Right atrium auricular region (tissue), 2 donors: ENCODE measurements around the gene MYBPC2. TPM values are rescaled to one million over a fixed set of nuclear protein-coding genes. Genes with fewer than 3 reads are reported as not detected.
A peak's percentile ranks its signal among the peaks of the same experiment; 100 is the strongest.

Source experiments
- DNase-seq: peaks from one replicate; pipeline ENCODE4 v3.0.0-alpha.2; 2019; ENCODE audit warnings: low spot score
- H3K27ac ChIP-seq, 2 donors: fragments of 200-600 bp; sonication (generic); 1 replicate in 1 of 2; 2 replicates in 1 of 2; pipeline ENCODE4 v1.5.1; 2016 to 2019
- H3K27me3 ChIP-seq, 2 donors: fragments of 200-600 bp; sonication (generic); one replicate each; pipeline versions ENCODE4 v1.5.1 to v1.6.0; 2017 to 2019
- H3K36me3 ChIP-seq: fragments of 200-600 bp; sonication (generic); one replicate; pipeline ENCODE4 v1.5.1; 2016
- H3K4me1 ChIP-seq, 2 donors: fragments of 200-600 bp; sonication (generic); one replicate each; pipeline versions ENCODE4 v1.5.1 to v1.6.0; 2017 to 2019
- H3K4me3 ChIP-seq, 2 donors: fragments of 200-600 bp; sonication (generic); 1 replicate in 1 of 2; 2 replicates in 1 of 2; pipeline ENCODE4 v1.5.1; 2017 to 2019; ENCODE audit warnings: mild to moderate bottlenecking in 1 of 2, moderate library complexity in 1 of 2
- H3K9me3 ChIP-seq, 2 donors: fragments of 200-600 bp; sonication (generic); one replicate each; pipeline ENCODE4 v1.5.1; 2019
- total RNA-seq, 2 donors: library from RNA; depleted of rRNA; stranded (reverse); fragments of >200 nt; gene quantifications; one replicate each; pipeline ENCODE4 v1.1.0, GENCODE V29; 2016
- TF ChIP-seq, protein P1 (sequence below), 2 donors: fragments of 200-600 bp; sonication (generic); IDR thresholded peaks; one replicate each; pipeline ENCODE4 v1.5.1; 2019; ENCODE audit warnings: antibody characterized with exemption in 2 of 2

Gene MYBPC2
- total RNA-seq, 2 donors from 2014 or later = not detected

DNA sequence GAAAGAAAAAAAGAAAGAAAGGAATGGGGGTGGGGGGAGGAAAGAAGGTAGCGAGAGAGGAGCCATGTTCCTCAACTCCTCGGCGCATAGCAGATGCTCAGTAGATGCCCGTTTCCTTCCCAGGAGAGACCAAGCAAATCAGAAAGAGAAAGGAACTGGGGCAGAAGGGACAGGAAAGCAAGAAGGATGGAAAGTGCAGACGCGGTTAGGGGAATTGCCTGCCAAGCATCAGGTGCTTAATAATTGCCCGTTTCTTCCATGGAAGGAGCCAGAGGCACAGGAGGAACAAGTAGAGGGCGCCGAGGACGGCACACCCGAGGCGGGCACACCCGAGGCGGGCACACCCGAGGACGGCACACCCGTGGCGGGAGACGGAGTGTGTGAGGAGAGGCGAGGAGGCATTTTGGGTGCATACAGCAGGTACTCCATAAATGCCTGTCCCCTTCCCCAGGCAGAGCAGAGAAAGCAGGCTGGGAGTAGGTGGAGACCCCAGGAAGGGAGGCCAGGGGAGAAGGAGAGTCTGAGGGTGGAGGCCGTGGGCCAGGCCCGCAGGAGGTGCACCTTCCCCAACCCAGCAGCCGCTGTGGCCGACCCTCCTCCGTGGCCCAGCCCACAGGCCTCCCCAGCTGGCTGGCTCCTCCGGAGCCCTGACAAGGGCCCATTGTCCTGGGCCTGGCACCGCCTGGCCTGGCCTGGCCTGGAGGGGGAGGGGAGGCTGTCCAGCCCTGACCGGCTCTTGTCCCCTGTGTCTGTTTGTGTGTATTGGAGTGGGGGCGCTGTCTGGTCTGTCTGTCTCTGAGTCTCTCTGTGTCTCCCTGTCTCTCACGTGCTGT is 63.7 kb downstream of the MYBPC2 start:
- peak overlapping the region in 1 of 2 donors; percentile 53 for H3K4me3 ChIP-seq
- no peaks in the 10 kb centered on the region for H3K27me3 ChIP-seq
- peaks cover 0 to 9% of the 10 kb centered on the region in 2 donors for H3K4me1 ChIP-seq
- TF ChIP-seq, protein P1, sequence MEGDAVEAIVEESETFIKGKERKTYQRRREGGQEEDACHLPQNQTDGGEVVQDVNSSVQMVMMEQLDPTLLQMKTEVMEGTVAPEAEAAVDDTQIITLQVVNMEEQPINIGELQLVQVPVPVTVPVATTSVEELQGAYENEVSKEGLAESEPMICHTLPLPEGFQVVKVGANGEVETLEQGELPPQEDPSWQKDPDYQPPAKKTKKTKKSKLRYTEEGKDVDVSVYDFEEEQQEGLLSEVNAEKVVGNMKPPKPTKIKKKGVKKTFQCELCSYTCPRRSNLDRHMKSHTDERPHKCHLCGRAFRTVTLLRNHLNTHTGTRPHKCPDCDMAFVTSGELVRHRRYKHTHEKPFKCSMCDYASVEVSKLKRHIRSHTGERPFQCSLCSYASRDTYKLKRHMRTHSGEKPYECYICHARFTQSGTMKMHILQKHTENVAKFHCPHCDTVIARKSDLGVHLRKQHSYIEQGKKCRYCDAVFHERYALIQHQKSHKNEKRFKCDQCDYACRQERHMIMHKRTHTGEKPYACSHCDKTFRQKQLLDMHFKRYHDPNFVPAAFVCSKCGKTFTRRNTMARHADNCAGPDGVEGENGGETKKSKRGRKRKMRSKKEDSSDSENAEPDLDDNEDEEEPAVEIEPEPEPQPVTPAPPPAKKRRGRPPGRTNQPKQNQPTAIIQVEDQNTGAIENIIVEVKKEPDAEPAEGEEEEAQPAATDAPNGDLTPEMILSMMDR (IDR thresholded peaks at IDR 0.05) = peak in 1 of 2 donors; percentile 17
- peak overlapping the region; percentile 87 to 94 for H3K27ac ChIP-seq
- DNase-seq = no peak
- no peaks in the 10 kb centered on the region for H3K36me3 ChIP-seq
- H3K9me3 ChIP-seq = no peaks in the 10 kb centered on the region

DNA sequence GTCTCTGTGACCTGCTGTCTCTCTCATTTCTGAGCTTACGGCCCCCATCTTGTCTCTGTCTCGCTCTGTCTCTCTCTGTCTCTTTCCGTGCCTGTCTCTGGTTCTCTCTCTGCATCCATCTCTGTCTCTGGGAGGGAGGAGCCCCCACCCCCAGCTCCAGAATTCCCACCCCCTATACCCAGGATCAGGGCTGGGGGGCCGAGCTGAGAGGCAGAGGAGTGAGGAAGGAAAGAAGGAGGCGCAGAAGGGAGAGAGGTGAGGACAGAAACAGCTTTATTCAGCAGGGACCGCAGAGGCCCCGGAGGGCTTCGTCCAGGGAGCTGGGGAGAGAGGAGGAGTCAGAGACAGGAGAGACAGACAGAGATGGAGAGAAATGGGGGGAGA is 64.3 kb downstream of the MYBPC2 start:
- peak overlapping the region; percentile 53 to 60 for H3K4me3 ChIP-seq
- peak overlapping the region; percentile 87 to 94 for H3K27ac ChIP-seq
- H3K4me1 ChIP-seq = peaks cover 0 to 3% of the 10 kb centered on the region in 2 donors
- H3K36me3 ChIP-seq = no peaks in the 10 kb centered on the region
- TF ChIP-seq, protein P1 (IDR thresholded peaks at IDR 0.05) = no peak
- no peaks in the 10 kb centered on the region for H3K27me3 ChIP-seq
- H3K9me3 ChIP-seq = no peaks in the 10 kb centered on the region
- DNase-seq = no peak

DNA sequence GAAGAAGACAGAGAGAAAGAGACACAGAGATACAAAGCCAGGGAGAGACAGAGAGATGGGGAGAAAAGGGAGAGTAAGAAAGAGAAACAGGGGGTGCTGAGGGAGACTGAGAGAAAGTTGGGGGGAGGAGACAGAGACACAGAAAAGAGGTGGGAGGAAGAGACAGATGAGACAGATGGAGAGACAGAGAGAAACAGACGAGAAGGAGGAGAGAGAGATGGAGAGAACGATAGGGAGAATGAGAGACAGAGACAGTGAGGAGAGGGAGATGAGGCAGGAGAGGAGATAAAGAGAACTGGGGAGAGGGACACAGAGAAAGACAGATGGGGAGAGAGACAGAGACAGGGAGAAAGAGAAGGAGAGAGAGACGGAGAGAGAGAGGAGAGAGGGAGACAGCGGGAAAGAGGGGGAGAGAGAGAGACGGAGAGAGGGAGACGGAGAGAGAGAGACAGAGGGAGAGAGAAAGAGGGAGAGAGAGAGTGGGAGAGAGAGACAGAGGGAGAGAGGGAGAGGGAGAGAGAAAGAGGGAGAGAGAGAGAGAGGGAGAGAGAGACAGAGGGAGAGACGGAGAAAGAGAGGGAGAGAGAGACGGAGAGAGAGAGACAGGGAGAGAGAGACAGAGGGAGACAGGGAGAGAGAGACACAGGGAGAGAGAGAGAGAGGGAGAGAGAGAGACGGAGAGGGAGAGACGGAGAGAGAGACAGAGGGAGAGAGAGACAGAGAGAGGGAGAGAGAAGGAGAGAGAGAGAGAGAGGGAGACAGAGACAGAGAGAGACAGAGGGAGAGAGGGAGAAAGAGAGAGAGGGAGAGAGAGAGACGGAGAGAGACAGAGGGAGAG is 65.7 kb downstream of the MYBPC2 start:
- no peak for DNase-seq
- Histone ChIP-seq H3K27me3 (no peaks in the 10 kb centered on the region), H3K9me3 (no peaks in the 10 kb centered on the region), H3K4me1 (no peaks in the 10 kb centered on the region), H3K4me3 (peak overlapping the region; percentile 53 to 60), H3K36me3 (no peaks in the 10 kb centered on the region), H3K27ac (peak overlapping the region; percentile 87 to 94)
- TF ChIP-seq, protein P1 (IDR thresholded peaks at IDR 0.05) = peak in 1 of 2 donors; percentile 67

DNA sequence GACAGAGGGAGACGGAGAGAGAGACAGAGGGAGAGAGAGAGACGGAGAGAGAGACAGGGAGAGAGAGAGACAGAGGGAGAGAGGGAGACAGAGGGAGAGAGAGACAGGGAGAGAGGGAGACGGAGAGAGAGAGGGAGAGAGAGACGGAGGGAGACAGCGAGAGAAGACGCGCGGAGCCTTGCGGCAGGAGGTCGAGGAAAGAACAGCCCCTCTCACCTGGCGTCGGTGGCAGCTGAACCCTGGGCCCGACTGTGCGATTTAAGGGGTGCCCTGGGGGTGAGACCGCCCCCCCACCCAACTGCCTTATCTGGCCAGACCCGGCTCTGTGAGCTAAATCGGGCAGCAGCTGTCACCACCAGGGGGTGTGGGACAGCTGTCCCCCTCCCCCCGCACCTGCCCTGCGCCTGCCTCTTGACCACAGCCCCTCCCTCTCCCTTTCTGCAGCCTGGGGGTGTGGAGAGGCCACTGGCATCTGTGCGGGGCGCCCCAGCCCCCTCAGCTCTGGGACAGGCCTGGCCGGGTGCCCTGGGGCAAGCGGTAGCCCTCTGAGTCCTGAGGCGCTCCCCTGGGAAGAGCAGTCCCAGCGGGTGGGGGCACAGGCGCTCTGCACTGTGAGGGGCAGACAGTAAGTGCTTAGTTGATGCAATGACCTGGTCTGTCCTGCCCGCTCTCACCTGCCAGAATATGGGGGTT is 67.5 kb downstream of the MYBPC2 start:
- H3K27ac ChIP-seq = peak overlapping the region; percentile 87 to 94
- no peak for DNase-seq

DNA sequence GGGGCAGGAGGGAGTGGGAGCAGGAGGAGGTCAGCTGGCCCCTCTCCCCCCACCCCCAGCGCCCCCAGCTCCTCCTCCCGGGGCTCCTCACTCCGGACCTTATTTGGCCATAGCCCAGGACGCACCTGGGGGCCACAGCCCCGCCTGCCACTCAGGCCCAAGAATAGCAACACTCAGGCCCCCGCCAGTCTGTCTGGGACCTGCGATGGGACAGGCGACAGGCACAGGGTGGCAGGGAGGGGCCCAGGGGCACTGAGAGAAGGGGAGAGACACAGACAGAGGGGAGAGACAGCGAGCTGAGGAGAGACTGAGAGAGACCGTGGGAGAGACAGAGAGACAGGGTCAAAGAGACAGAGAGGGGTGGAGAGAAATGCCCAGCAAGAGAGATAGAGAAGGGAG is 68.1 kb downstream of the MYBPC2 start:
- Histone ChIP-seq H3K36me3 (no peaks in the 10 kb centered on the region), H3K4me1 (no peaks in the 10 kb centered on the region), H3K27ac (peak overlapping the region; percentile 87 to 94), H3K27me3 (no peaks in the 10 kb centered on the region), H3K9me3 (no peaks in the 10 kb centered on the region), H3K4me3 (peak overlapping the region; percentile 53 to 60)
- no peak for DNase-seq
- TF ChIP-seq, protein P1 (IDR thresholded peaks at IDR 0.05) = no peak

More for the DNA sequence above, 67.5 kb downstream of the MYBPC2 start:
- H3K4me3 ChIP-seq = peak overlapping the region; percentile 53 to 60
- H3K36me3 ChIP-seq = no peaks in the 10 kb centered on the region
- H3K4me1 ChIP-seq = no peaks in the 10 kb centered on the region
- no peaks in the 10 kb centered on the region for H3K9me3 ChIP-seq
- TF ChIP-seq, protein P1 (IDR thresholded peaks at IDR 0.05) = peak; percentile 11
- H3K27me3 ChIP-seq = no peaks in the 10 kb centered on the region
